Measurements from ENCODE around the gene MAD1L1. TPM values are rescaled to one million over a fixed set of nuclear protein-coding genes. Genes with fewer than 3 reads are reported as not detected.

Gene MAD1L1
- total and polyA plus RNA-seq, 4 donors = 12.8 to 20.7 (median 16.5) TPM

DNA sequence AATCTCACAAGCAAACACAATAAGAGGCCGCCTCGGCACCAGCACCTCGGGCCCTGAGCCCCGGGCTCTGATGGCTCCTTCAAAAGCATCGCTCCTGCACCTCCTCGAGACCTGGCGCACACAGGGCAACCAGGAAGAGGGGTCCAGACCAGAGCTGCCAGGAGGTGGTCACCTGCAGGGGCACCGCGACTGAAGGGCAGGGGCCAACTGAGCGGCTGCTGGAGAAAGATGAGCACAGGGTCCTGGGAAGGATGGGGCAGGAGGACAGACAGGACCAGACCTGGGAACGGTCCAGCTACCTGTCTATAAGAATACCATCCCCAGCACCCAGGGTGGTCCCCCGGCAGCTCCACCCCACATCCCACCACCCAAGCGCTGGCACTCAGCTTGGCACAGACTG is 20.8 kb downstream of the MAD1L1 start (continued):
- TF ChIP-seq, protein P1, sequence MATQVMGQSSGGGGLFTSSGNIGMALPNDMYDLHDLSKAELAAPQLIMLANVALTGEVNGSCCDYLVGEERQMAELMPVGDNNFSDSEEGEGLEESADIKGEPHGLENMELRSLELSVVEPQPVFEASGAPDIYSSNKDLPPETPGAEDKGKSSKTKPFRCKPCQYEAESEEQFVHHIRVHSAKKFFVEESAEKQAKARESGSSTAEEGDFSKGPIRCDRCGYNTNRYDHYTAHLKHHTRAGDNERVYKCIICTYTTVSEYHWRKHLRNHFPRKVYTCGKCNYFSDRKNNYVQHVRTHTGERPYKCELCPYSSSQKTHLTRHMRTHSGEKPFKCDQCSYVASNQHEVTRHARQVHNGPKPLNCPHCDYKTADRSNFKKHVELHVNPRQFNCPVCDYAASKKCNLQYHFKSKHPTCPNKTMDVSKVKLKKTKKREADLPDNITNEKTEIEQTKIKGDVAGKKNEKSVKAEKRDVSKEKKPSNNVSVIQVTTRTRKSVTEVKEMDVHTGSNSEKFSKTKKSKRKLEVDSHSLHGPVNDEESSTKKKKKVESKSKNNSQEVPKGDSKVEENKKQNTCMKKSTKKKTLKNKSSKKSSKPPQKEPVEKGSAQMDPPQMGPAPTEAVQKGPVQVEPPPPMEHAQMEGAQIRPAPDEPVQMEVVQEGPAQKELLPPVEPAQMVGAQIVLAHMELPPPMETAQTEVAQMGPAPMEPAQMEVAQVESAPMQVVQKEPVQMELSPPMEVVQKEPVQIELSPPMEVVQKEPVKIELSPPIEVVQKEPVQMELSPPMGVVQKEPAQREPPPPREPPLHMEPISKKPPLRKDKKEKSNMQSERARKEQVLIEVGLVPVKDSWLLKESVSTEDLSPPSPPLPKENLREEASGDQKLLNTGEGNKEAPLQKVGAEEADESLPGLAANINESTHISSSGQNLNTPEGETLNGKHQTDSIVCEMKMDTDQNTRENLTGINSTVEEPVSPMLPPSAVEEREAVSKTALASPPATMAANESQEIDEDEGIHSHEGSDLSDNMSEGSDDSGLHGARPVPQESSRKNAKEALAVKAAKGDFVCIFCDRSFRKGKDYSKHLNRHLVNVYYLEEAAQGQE (IDR thresholded peaks at IDR 0.05) = no peak
- TF ChIP-seq, protein P2, sequence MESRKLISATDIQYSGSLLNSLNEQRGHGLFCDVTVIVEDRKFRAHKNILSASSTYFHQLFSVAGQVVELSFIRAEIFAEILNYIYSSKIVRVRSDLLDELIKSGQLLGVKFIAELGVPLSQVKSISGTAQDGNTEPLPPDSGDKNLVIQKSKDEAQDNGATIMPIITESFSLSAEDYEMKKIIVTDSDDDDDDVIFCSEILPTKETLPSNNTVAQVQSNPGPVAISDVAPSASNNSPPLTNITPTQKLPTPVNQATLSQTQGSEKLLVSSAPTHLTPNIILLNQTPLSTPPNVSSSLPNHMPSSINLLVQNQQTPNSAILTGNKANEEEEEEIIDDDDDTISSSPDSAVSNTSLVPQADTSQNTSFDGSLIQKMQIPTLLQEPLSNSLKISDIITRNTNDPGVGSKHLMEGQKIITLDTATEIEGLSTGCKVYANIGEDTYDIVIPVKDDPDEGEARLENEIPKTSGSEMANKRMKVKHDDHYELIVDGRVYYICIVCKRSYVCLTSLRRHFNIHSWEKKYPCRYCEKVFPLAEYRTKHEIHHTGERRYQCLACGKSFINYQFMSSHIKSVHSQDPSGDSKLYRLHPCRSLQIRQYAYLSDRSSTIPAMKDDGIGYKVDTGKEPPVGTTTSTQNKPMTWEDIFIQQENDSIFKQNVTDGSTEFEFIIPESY (IDR thresholded peaks at IDR 0.05) = no peak
- no peak for TF ChIP-seq JUND (IDR thresholded peaks at IDR 0.05)
- no peak for TF ChIP-seq EGR1 (IDR thresholded peaks at IDR 0.05; ENCODE audit: low read depth in 2 of 2)
- no peak for TF ChIP-seq HNF4A (conservative IDR thresholded peaks at IDR 0.05)
- TF ChIP-seq RXRA (IDR thresholded peaks at IDR 0.05) = no peak

DNA sequence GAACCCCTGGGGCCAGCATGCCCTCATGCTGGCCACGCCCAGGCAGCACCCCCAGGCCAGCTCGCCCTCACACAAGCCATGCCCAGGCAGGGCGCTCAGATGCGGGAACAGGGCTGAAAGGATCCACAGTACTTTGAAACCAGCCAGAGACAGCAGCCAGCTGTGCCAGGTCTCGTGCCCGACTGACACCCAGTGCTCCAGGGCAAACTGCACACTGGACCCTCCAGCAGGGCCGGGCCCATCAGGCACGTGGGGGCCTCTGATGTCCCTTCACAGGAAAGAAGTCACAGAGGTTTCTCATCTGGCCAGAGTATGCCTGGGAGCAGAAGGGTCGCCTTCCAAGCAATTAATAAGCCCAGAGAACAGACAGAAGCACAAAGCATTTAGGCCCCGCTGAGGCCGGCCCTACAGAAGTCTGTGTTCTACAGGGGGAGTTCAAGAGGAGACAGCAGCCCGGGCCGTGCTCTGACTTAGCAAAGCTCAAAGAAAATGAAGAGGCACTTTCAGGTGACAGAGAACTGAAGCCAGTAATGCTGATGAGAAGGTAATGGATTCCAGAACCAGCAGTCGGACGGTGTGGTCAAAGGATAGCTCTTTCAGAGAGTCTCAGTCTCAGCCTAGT is 21.4 kb downstream of the MAD1L1 start:
- no peaks in the 10 kb centered on the region for H3K9me3 ChIP-seq (ENCODE audit: control insufficient read depth in 4 of 4, low read length in 3 of 4)
- WGBS = 95% methylated on average over 15 of the region's 15 CpGs
- H3K27me3 ChIP-seq (ENCODE audit: control insufficient read depth in 4 of 4, insufficient read depth in 4 of 4, low read length in 3 of 4) = no peaks in the 10 kb centered on the region
- H3K27ac ChIP-seq (ENCODE audit: low read depth in 1 of 2, low read length in 2 of 2) = no peak overlapping the region
- H3K4me1 ChIP-seq (ENCODE audit: control insufficient read depth in 4 of 4, insufficient read depth in 4 of 4, low read length in 3 of 4) = no peaks in the 10 kb centered on the region
- peaks cover 3 to 56% (median 20%) of the 10 kb centered on the region in 4 donors for H3K36me3 ChIP-seq (ENCODE audit: control insufficient read depth in 4 of 4, insufficient read depth in 3 of 4, low read depth in 1 of 4, low read length in 3 of 4)
- no peak for DNase-seq (ENCODE audit: low spot score)
- no peak for TF ChIP-seq HNF4G (IDR thresholded peaks at IDR 0.05)
- no peak for TF ChIP-seq FOXA1 (IDR thresholded peaks at IDR 0.05)
- no peak for TF ChIP-seq TAF1 (conservative IDR thresholded peaks at IDR 0.05)
- no peak for TF ChIP-seq RXRA (IDR thresholded peaks at IDR 0.05)
- no peak for TF ChIP-seq RAD21 (IDR thresholded peaks at IDR 0.05)
- TF ChIP-seq HNF4A (conservative IDR thresholded peaks at IDR 0.05) = no peak
- TF ChIP-seq GABPA (IDR thresholded peaks at IDR 0.05 in 1 of 2, conservative IDR thresholded peaks at IDR 0.05 in 1 of 2) = no peak
- TF ChIP-seq, protein P2 (IDR thresholded peaks at IDR 0.05) = no peak
- TF ChIP-seq EGR1 (IDR thresholded peaks at IDR 0.05; ENCODE audit: low read depth in 2 of 2) = no peak
- no peak for TF ChIP-seq YY1 (IDR thresholded peaks at IDR 0.05)
- TF ChIP-seq, protein P3, sequence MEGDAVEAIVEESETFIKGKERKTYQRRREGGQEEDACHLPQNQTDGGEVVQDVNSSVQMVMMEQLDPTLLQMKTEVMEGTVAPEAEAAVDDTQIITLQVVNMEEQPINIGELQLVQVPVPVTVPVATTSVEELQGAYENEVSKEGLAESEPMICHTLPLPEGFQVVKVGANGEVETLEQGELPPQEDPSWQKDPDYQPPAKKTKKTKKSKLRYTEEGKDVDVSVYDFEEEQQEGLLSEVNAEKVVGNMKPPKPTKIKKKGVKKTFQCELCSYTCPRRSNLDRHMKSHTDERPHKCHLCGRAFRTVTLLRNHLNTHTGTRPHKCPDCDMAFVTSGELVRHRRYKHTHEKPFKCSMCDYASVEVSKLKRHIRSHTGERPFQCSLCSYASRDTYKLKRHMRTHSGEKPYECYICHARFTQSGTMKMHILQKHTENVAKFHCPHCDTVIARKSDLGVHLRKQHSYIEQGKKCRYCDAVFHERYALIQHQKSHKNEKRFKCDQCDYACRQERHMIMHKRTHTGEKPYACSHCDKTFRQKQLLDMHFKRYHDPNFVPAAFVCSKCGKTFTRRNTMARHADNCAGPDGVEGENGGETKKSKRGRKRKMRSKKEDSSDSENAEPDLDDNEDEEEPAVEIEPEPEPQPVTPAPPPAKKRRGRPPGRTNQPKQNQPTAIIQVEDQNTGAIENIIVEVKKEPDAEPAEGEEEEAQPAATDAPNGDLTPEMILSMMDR (IDR thresholded peaks at IDR 0.05; ENCODE audit: low read depth, low read length, missing input control) = no peak
- TF ChIP-seq, protein P4, sequence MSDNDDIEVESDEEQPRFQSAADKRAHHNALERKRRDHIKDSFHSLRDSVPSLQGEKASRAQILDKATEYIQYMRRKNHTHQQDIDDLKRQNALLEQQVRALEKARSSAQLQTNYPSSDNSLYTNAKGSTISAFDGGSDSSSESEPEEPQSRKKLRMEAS (IDR thresholded peaks at IDR 0.05) = no peak
- no peak for TF ChIP-seq FOXA2 (IDR thresholded peaks at IDR 0.05)
- no peak for TF ChIP-seq JUND (IDR thresholded peaks at IDR 0.05)
- no peak for TF ChIP-seq SP1 (IDR thresholded peaks at IDR 0.05)
- H3K9ac ChIP-seq (ENCODE audit: low read depth in 1 of 2, low read length in 2 of 2) = no peak overlapping the region
- no peak overlapping the region for H3K4me3 ChIP-seq (ENCODE audit: low read depth in 1 of 3, low read length in 3 of 3)
